Hindlimb muscle (tissue), 1 donor: Measurements from ENCODE around the gene TNFAIP8. TPM values are rescaled to one million over a fixed set of nuclear protein-coding genes. Genes with fewer than 3 reads are reported as not detected.
"Not testable (repeated sequence)": the region's sequence is repeated elsewhere in the genome, so short reads cannot be mapped to it uniquely, and the experiment has no call there.

Source experiments
- DNase-seq: peaks from one replicate; pipeline ENCODE4 v3.0.0-alpha.2; 2013
- polyA plus RNA-seq: library from polyadenylated mRNA; unstranded; fragments of 120-200 nt; gene quantifications from one replicate; pipeline ENCODE4 v1.2.1, GENCODE V29; 2013; ENCODE audit not compliant: insufficient read length

The TNFAIP8 gene
- polyA plus RNA-seq, 1 donor: 12.3 TPM

GRCh38 chr5:119397518-119398380 lies 41.9 kb downstream of the TNFAIP8 start:
- DNase-seq: peak; percentile 38

- no peak for DNase-seq
Measured at GRCh38 chr5:119398727-119399466, 43.1 kb downstream of the TNFAIP8 start.

- no peak for DNase-seq
Measured at GRCh38 chr5:119400245-119400644, 44.4 kb downstream of the TNFAIP8 start.

- DNase-seq: no peak
Measured at GRCh38 chr5:119402081-119402480, 46.3 kb downstream of the TNFAIP8 start.

GRCh38 chr5:119402555-119402954 lies 46.7 kb downstream of the TNFAIP8 start:
- no peak for DNase-seq

GRCh38 chr5:119404033-119404432 lies 48.2 kb downstream of the TNFAIP8 start:
- no peak for DNase-seq

- no peak for DNase-seq
Measured at GRCh38 chr5:119405419-119405818, 49.6 kb downstream of the TNFAIP8 start.

GRCh38 chr5:119406551-119407110 lies 50.8 kb downstream of the TNFAIP8 start:
- DNase-seq: no peak

- no peak for DNase-seq
Measured at GRCh38 chr5:119409235-119409815, 53.5 kb downstream of the TNFAIP8 start.

GRCh38 chr5:119410448-119411159 lies 54.8 kb downstream of the TNFAIP8 start:
- no peak for DNase-seq

- DNase-seq: peak; percentile 76
Measured at GRCh38 chr5:119411361-119412278, 55.8 kb downstream of the TNFAIP8 start.

- DNase-seq: no peak
Measured at GRCh38 chr5:119412279-119413227, 56.7 kb downstream of the TNFAIP8 start.

- not testable (repeated sequence) for DNase-seq
Measured at GRCh38 chr5:119414124-119414734, 58.4 kb downstream of the TNFAIP8 start.

GRCh38 chr5:119417891-119418605 lies 62.2 kb downstream of the TNFAIP8 start:
- no peak for DNase-seq

- DNase-seq: no peak
Measured at GRCh38 chr5:119418606-119419100, 62.8 kb downstream of the TNFAIP8 start.

GRCh38 chr5:119420169-119420568 lies 64.3 kb downstream of the TNFAIP8 start:
- DNase-seq: no peak

GRCh38 chr5:119426057-119426456 lies 70.2 kb downstream of the TNFAIP8 start:
- no peak for DNase-seq

GRCh38 chr5:119427060-119427459 lies 71.2 kb downstream of the TNFAIP8 start:
- DNase-seq: no peak

GRCh38 chr5:119427596-119427995 lies 71.8 kb downstream of the TNFAIP8 start:
- DNase-seq: not testable (repeated sequence)
